ENCODE measurements around the gene MBTPS1. TPM values are rescaled to one million over a fixed set of nuclear protein-coding genes. Genes with fewer than 3 reads are reported as not detected.

The MBTPS1 gene
- total RNA-seq, 1 donor from 2014 or later = 63.4 TPM

- DNase-seq (ENCODE audit: low read depth) = no peak
These were observed 72.6 kb downstream of the MBTPS1 start for GRCh38 chr16:84044118-84044488.

GRCh38 chr16:84043486-84044117 is 73.1 kb downstream of the MBTPS1 start:
- peak; percentile 11 for DNase-seq (ENCODE audit: low read depth)
- H3K36me3 ChIP-seq (ENCODE audit: control insufficient read depth, insufficient read depth, low read length) = no peaks in the 10 kb centered on the region
- TF ChIP-seq CTCF (IDR thresholded peaks at IDR 0.05; ENCODE audit: insufficient read depth, low read length, severe bottlenecking) = no peak
- no peak for FAIRE-seq
- H3K27me3 ChIP-seq (ENCODE audit: control insufficient read depth, insufficient read depth, low read length) = peaks cover 22% of the 10 kb centered on the region
- H3K4me3 ChIP-seq (ENCODE audit: low read depth, low read length) = no peak overlapping the region

More at GRCh38 chr16:84044118-84044488, 72.6 kb downstream of the MBTPS1 start:
- no peak overlapping the region for H3K4me3 ChIP-seq (ENCODE audit: low read depth, low read length)
- peaks cover 20% of the 10 kb centered on the region for H3K27me3 ChIP-seq (ENCODE audit: control insufficient read depth, insufficient read depth, low read length)
- peaks cover 1% of the 10 kb centered on the region for H3K36me3 ChIP-seq (ENCODE audit: control insufficient read depth, insufficient read depth, low read length)
- peak; percentile 44 for TF ChIP-seq CTCF (IDR thresholded peaks at IDR 0.05; ENCODE audit: insufficient read depth, low read length, severe bottlenecking)
- FAIRE-seq = no peak

GRCh38 chr16:84042879-84043485 is 73.8 kb downstream of the MBTPS1 start:
- FAIRE-seq (no peak), DNase-seq (ENCODE audit: low read depth) (no peak)

GRCh38 chr16:84042308-84042878 is 74.3 kb downstream of the MBTPS1 start, which contains the start of gene SLC38A8:
TSS of gene SLC38A8 (minus strand) at chr16:84042795. CDS start at chr16:84042157, 638 bp downstream.
- no peak for FAIRE-seq
- Histone ChIP-seq H3K27me3 (ENCODE audit: control insufficient read depth, insufficient read depth, low read length) (peaks cover 22% of the 10 kb centered on the region), H3K4me3 (ENCODE audit: low read depth, low read length) (no peak within 1 kb of the TSS), H3K36me3 (ENCODE audit: control insufficient read depth, insufficient read depth, low read length) (no peaks in the 10 kb centered on the region)
- no peak for DNase-seq (ENCODE audit: low read depth)
- TF ChIP-seq CTCF (IDR thresholded peaks at IDR 0.05; ENCODE audit: insufficient read depth, low read length, severe bottlenecking) = no peak

More at GRCh38 chr16:84042879-84043485, 73.8 kb downstream of the MBTPS1 start:
- peaks cover 22% of the 10 kb centered on the region for H3K27me3 ChIP-seq (ENCODE audit: control insufficient read depth, insufficient read depth, low read length)
- H3K4me3 ChIP-seq (ENCODE audit: low read depth, low read length) = no peak overlapping the region
- no peak for TF ChIP-seq CTCF (IDR thresholded peaks at IDR 0.05; ENCODE audit: insufficient read depth, low read length, severe bottlenecking)
- H3K36me3 ChIP-seq (ENCODE audit: control insufficient read depth, insufficient read depth, low read length) = no peaks in the 10 kb centered on the region

- TF ChIP-seq CTCF (IDR thresholded peaks at IDR 0.05; ENCODE audit: insufficient read depth, low read length, severe bottlenecking) = no peak
- DNase-seq (ENCODE audit: low read depth) (no peak), FAIRE-seq (no peak)
- H3K4me3 ChIP-seq (ENCODE audit: low read depth, low read length) = no peak overlapping the region
- H3K27me3 ChIP-seq (ENCODE audit: control insufficient read depth, insufficient read depth, low read length) = peaks cover 22% of the 10 kb centered on the region
- H3K36me3 ChIP-seq (ENCODE audit: control insufficient read depth, insufficient read depth, low read length) = no peaks in the 10 kb centered on the region
These were observed 74.9 kb downstream of the MBTPS1 start for GRCh38 chr16:84041881-84042280.

All from bronchial epithelial cell (primary cell).